ENCODE measurements around the gene SRGAP2C.
"Not testable (repeated sequence)": the region's sequence is repeated elsewhere in the genome, so short reads cannot be mapped to it uniquely, and the experiment has no call there.

Gene SRGAP2C

DNA sequence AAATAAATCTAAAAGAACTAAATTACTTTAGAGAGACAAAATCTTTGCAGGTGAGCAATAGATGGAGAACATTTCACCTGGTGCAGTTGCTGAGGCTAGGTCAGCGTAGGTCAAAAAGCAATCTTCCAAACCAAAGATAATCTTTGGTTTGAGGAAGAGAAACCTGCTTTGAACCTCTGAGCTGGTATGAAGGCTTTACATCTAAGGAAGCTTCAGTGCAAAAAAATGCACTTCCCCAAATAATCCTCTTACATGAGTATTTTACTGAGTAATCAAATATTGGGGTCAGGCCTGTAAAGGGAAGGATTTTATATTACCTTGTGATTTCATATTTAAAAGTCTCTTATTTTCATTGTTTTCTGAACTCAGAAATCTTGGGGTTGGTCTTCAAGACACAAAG, 223.6 kb downstream of the SRGAP2C start:
- TF ChIP-seq, protein P1, sequence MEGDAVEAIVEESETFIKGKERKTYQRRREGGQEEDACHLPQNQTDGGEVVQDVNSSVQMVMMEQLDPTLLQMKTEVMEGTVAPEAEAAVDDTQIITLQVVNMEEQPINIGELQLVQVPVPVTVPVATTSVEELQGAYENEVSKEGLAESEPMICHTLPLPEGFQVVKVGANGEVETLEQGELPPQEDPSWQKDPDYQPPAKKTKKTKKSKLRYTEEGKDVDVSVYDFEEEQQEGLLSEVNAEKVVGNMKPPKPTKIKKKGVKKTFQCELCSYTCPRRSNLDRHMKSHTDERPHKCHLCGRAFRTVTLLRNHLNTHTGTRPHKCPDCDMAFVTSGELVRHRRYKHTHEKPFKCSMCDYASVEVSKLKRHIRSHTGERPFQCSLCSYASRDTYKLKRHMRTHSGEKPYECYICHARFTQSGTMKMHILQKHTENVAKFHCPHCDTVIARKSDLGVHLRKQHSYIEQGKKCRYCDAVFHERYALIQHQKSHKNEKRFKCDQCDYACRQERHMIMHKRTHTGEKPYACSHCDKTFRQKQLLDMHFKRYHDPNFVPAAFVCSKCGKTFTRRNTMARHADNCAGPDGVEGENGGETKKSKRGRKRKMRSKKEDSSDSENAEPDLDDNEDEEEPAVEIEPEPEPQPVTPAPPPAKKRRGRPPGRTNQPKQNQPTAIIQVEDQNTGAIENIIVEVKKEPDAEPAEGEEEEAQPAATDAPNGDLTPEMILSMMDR (IDR thresholded peaks at IDR 0.05; ENCODE audit: low read depth, low read length): no peak

DNA sequence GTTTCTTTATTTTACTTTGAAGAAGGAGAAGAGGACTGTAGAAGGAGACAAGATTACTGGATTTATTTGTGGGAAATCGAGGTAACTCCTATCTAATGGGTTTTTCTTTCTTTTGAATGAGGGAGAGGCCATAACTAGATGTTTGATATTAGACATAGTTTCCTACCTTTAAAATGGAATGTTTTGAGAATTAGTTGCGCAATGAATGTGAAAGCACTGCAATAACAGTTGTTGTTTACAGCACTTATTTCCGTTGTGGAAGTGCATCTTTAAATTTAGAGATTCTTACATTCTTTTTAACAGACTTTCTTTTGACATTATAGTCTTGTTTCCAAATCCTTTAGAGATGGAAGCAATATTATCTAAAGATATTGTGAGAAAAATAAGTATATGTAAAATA, 229.0 kb downstream of the SRGAP2C start:
- TF ChIP-seq, protein P1 (IDR thresholded peaks at IDR 0.05; ENCODE audit: low read depth, low read length): no peak
- Histone ChIP-seq H3K27me3 (no peaks in the 10 kb centered on the region), H3K4me1 (no peaks in the 10 kb centered on the region), H3K36me3 (no peaks in the 10 kb centered on the region), H3K4me3 (ENCODE audit: low read depth, low read length) (no peak overlapping the region), H3K9me3 (no peaks in the 10 kb centered on the region)
- DNase-seq: no peak

More for the DNA sequence above, 223.6 kb downstream of the SRGAP2C start:
- no peaks in the 10 kb centered on the region for H3K9me3 ChIP-seq
- no peaks in the 10 kb centered on the region for H3K4me1 ChIP-seq
- no peaks in the 10 kb centered on the region for H3K27me3 ChIP-seq
- DNase-seq: no peak
- no peak overlapping the region for H3K4me3 ChIP-seq (ENCODE audit: low read depth, low read length)
- no peaks in the 10 kb centered on the region for H3K36me3 ChIP-seq

DNA sequence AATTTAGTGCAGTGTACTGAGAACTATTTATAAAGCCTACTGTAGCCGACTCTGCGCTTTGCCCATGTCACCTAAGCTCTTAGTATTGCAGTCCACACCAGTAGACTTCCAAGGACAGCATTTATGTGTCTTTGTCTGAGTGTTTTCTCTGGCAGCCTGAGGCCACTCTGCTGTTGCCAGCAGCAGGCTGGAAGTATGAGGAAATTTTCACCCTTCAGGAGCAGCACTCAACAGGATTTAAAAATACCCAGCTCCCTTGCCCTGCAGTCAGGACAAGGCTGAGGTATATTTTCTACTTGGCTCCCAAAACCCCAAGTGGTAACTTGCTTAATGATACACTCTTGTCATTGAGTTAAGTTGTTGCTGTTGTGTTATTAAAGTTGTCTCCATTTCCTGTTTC, 230.1 kb downstream of the SRGAP2C start:
- Histone ChIP-seq H3K9me3 (no peaks in the 10 kb centered on the region), H3K4me1 (no peaks in the 10 kb centered on the region), H3K27me3 (no peaks in the 10 kb centered on the region), H3K4me3 (ENCODE audit: low read depth, low read length) (no peak overlapping the region), H3K36me3 (no peaks in the 10 kb centered on the region)
- TF ChIP-seq, protein P1 (IDR thresholded peaks at IDR 0.05; ENCODE audit: low read depth, low read length): no peak
- no peak for DNase-seq

- no peaks in the 10 kb centered on the region for H3K4me1 ChIP-seq
- TF ChIP-seq, protein P1 (IDR thresholded peaks at IDR 0.05; ENCODE audit: low read depth, low read length): no peak
- H3K4me3 ChIP-seq (ENCODE audit: low read depth, low read length): no peak overlapping the region
- DNase-seq: no peak
- H3K9me3 ChIP-seq: no peaks in the 10 kb centered on the region
- H3K36me3 ChIP-seq: no peaks in the 10 kb centered on the region
- H3K27me3 ChIP-seq: no peaks in the 10 kb centered on the region
These were observed 232.6 kb downstream of the SRGAP2C start for GRCh38 chr1:121417325-121417923.

DNA sequence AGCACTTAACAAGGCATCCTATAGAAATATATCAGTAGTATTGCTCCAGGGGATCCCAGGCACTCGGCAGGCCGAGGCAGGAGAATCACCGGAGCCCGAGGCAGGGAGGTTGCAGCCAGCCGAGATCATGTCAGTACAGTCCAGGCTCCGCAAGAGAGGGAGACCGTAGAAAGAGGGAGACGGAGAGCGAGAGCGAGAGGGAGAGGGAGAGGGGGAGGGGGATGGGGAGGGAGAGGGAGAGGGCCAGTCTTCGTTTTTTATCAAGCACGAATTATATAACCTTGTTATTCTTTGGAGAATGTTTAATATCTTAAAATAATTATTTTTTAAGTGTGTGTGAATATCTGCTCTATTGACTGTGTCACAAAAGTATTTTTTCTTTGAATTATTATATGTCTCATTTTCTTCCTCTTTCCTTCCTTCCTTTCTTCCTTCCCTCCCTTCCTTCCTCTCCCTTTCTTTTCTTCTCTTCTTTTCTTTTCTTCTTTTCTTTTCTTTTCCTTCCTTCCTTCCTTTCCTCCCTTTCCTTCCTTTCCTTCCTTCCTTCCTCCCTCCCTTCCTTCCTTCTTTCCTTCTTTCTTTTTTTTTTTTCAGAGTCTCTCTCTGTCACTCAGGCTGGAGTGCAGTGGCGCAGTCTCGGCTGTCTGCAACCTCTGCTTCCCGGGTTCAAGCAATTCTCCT, 233.7 kb downstream of the SRGAP2C start:
- no peak overlapping the region for H3K4me3 ChIP-seq (ENCODE audit: low read depth, low read length)
- H3K36me3 ChIP-seq: no peaks in the 10 kb centered on the region
- TF ChIP-seq, protein P1 (IDR thresholded peaks at IDR 0.05; ENCODE audit: low read depth, low read length): no peak
- H3K9me3 ChIP-seq: no peaks in the 10 kb centered on the region
- no peaks in the 10 kb centered on the region for H3K4me1 ChIP-seq
- no peaks in the 10 kb centered on the region for H3K27me3 ChIP-seq
- no peak for DNase-seq

DNA sequence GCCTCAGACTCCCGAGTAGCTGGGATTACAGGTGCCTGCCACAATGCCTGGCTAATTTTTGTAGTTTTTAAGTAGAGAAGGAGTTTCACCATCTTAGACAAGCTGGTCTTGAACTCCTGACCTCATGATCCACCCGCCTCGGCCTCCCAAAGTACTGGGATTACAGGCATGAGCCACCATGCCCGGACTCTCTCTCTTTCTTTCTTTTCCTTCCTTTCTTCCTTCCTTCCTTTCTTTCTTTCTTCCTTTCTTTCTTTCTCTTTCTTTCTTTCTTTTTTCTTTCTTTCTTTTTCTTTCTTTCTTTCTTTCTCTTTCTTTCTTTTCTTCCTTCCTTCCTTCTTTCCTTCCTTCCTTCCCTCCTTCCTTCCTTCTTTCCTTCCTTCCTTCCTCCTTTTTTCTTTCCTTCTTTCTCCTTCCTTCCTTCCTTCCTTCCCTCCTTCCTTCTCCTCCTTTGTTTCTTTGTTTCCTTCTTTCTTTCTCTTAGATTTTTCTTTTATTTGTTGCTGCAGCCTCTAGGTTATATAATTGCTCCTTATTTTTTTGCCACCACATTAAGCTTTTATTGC, 234.4 kb downstream of the SRGAP2C start:
- H3K4me1 ChIP-seq, H3K36me3 ChIP-seq, DNase-seq: not testable (repeated sequence)

GRCh38 chr1:121421490-121421889, 236.7 kb downstream of the SRGAP2C start:
- not testable (repeated sequence) for H3K4me1 ChIP-seq; H3K27me3 ChIP-seq; H3K36me3 ChIP-seq; H3K9me3 ChIP-seq; DNase-seq; H3K4me3 ChIP-seq (ENCODE audit: low read depth, low read length)

More for the DNA sequence above, 234.4 kb downstream of the SRGAP2C start:
- not testable (repeated sequence) for H3K9me3 ChIP-seq; H3K4me3 ChIP-seq (ENCODE audit: low read depth, low read length); H3K27me3 ChIP-seq

DNA sequence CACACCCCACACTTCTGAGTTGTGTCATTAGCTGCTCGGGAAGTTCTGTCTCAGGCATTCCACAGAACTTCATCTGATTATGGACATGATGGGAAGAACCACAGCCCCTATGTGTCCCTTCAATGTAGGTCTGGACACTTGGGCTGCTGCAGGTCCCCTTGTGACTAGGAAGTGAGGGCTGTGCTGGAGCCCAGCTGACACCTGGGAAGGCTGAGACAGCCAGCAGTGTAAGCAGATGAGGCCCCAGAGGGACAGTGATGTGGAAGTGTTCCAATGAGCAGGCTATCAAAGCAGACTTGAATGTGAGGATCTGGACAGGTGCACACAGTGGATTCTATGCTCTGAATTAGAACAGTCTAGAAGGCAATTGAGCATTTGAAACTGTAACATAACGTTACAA, 239.2 kb downstream of the SRGAP2C start:
- H3K9me3 ChIP-seq: not testable (repeated sequence)

DNA sequence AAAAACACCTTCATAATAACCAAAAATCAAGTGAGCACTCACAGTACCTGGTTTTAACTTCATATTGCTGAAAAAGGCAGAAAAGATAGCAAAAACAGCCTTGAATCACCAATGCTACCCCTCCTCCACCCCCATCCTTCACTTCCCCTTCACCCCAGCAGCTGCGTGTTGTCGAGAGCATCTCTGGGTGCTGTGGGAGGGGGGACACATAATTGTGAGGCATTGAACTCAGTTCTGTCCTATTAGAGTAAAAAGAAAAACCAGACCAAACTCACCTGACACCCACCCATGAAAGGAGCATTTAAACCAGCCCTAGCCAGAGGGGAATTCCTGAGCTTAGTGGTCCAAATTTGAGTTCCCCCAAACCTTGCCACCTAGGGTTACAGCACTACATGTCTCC, 248.7 kb downstream of the SRGAP2C start:
- not testable (repeated sequence) for DNase-seq; H3K27me3 ChIP-seq; H3K9me3 ChIP-seq; H3K36me3 ChIP-seq; H3K4me3 ChIP-seq (ENCODE audit: low read depth, low read length); H3K4me1 ChIP-seq

More for the DNA sequence above, 239.2 kb downstream of the SRGAP2C start:
- not testable (repeated sequence) for DNase-seq; H3K4me1 ChIP-seq; H3K4me3 ChIP-seq (ENCODE audit: low read depth, low read length); H3K27me3 ChIP-seq; H3K36me3 ChIP-seq

GRCh38 chr1:121438862-121439261, 254.1 kb downstream of the SRGAP2C start:
- H3K4me3 ChIP-seq (ENCODE audit: low read depth, low read length); H3K4me1 ChIP-seq; H3K9me3 ChIP-seq; DNase-seq; H3K27me3 ChIP-seq; H3K36me3 ChIP-seq: not testable (repeated sequence)
